ENCODE measurements around the gene CPSF2. TPM values are rescaled to one million over a fixed set of nuclear protein-coding genes. Genes with fewer than 3 reads are reported as not detected.

CPSF2 gene
- total and polyA plus RNA-seq, 2 of the 13 experiments (the other 11 are each of a cell fraction or from before 2014, with no cell fraction given): 14.3 to 67.9 TPM

DNA sequence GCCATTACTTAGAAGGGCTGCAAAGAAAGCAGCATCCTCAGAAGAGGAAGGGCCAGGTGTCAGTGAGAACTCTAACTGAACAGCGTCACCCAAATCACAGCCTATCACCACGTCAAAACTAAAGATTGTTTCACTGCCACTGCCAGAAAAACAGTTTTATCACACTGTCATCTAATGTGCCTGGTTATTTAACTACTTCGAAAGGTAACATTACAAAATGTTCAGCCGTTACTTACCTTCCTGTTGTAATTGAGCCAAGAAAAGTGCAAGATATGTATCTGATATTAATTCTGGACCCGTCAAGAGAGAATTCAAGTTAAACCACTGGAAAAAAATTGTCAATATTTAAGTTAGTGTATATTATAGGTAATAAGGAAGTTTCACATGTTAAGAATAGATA lies 33.3 kb upstream of the CPSF2 start:
- no peaks in the 10 kb centered on the region for H4K20me1 ChIP-seq (ENCODE audit: insufficient read depth, low read length)
- H3K4me3 ChIP-seq (replicated peaks in 1 of 3; ENCODE audit: insufficient read depth in 1 of 3, low read depth in 2 of 3, low read length in 3 of 3): no peak overlapping the region
- in situ Hi-C loops (cut with HindIII; ENCODE audit: extremely low pct_ligation_motif_present, low pct_unique_long_range_greater_than_20kb): no loop called here
- H2AFZ ChIP-seq (ENCODE audit: low read length): no peak overlapping the region
- H3K27ac ChIP-seq (ENCODE audit: extremely low read length, insufficient read depth, low read length): no peak overlapping the region
- no peak for FAIRE-seq
- no peaks in the 10 kb centered on the region for H3K4me1 ChIP-seq (ENCODE audit: insufficient read depth, low read length)
- CTCF ChIA-PET (ENCODE audit: low intra/inter-chr PET ratio, low total read pairs): no interaction called here
- H3K9me3 ChIP-seq (ENCODE audit: low read length): no peaks in the 10 kb centered on the region
- ATAC-seq: no peak
- DNase-seq (ENCODE audit: low spot score): no peak
- POLR2A ChIA-PET: no interaction called here
- H3K9ac ChIP-seq (ENCODE audit: insufficient read depth, low read depth, low read length): no peak overlapping the region
- TF ChIP-seq ZNF720 (CRISPR knock-in tag; IDR thresholded peaks at IDR 0.05) (no peak), MBNL3 (CRISPR knock-in tag; conservative IDR thresholded peaks at IDR 0.05) (no peak), ZKSCAN5 (CRISPR knock-in tag; IDR thresholded peaks at IDR 0.05) (no peak), SUZ12 (IDR thresholded peaks at IDR 0.05; ENCODE audit: low read depth, low read length) (no peak), ZNF205 (CRISPR knock-in tag; IDR thresholded peaks at IDR 0.05) (no peak), SETDB1 (CRISPR knock-in tag; IDR thresholded peaks at IDR 0.05; ENCODE audit: borderline replicate concordance) (no peak), NBN (conservative IDR thresholded peaks at IDR 0.05) (no peak), ZNF24 (IDR thresholded peaks at IDR 0.05) (no peak), ZNF510 (CRISPR knock-in tag; IDR thresholded peaks at IDR 0.05; ENCODE audit: low read depth) (no peak), ZFP82 (CRISPR knock-in tag; IDR thresholded peaks at IDR 0.05; ENCODE audit: borderline replicate concordance) (no peak), KDM5B (CRISPR knock-in tag; IDR thresholded peaks at IDR 0.05; ENCODE audit: borderline replicate concordance) (no peak), ZSCAN30 (CRISPR knock-in tag; IDR thresholded peaks at IDR 0.05) (no peak), ZFP36L1 (CRISPR knock-in tag; IDR thresholded peaks at IDR 0.05) (no peak), ZNF878 (CRISPR knock-in tag; IDR thresholded peaks at IDR 0.05) (no peak), JDP2 (CRISPR knock-in tag; IDR thresholded peaks at IDR 0.05; ENCODE audit: borderline replicate concordance) (no peak)
- TF ChIP-seq, protein P1, sequence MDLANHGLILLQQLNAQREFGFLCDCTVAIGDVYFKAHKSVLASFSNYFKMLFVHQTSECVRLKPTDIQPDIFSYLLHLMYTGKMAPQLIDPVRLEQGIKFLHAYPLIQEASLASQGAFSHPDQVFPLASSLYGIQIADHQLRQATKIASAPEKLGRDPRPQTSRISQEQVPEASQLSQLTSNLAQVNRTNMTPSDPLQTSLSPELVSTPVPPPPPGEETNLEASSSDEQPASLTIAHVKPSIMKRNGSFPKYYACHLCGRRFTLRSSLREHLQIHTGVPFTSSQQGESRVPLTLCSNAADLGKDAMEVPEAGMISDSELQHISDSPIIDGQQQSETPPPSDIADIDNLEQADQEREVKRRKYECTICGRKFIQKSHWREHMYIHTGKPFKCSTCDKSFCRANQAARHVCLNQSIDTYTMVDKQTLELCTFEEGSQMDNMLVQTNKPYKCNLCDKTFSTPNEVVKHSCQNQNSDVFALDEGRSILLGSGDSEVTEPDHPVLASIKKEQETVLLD (CRISPR knock-in tag; IDR thresholded peaks at IDR 0.05; ENCODE audit: low read depth): no peak
- TF ChIP-seq, protein P2, sequence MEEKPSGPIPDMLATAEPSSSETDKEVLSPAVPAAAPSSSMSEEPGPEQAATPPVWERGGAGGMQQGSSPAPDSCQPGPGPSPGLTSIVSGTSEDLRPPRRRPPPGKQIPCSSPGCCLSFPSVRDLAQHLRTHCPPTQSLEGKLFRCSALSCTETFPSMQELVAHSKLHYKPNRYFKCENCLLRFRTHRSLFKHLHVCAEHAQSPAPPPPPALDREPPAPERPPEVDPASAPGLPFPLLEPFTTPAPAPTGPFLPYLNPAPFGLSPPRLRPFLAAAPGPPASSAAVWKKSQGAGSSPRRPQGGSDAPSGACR (CRISPR knock-in tag; IDR thresholded peaks at IDR 0.05): no peak
- TF ChIP-seq, protein P3, sequence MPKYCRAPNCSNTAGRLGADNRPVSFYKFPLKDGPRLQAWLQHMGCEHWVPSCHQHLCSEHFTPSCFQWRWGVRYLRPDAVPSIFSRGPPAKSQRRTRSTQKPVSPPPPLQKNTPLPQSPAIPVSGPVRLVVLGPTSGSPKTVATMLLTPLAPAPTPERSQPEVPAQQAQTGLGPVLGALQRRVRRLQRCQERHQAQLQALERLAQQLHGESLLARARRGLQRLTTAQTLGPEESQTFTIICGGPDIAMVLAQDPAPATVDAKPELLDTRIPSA (CRISPR knock-in tag; IDR thresholded peaks at IDR 0.05; ENCODE audit: borderline replicate concordance): no peak
- TF ChIP-seq, protein P4, sequence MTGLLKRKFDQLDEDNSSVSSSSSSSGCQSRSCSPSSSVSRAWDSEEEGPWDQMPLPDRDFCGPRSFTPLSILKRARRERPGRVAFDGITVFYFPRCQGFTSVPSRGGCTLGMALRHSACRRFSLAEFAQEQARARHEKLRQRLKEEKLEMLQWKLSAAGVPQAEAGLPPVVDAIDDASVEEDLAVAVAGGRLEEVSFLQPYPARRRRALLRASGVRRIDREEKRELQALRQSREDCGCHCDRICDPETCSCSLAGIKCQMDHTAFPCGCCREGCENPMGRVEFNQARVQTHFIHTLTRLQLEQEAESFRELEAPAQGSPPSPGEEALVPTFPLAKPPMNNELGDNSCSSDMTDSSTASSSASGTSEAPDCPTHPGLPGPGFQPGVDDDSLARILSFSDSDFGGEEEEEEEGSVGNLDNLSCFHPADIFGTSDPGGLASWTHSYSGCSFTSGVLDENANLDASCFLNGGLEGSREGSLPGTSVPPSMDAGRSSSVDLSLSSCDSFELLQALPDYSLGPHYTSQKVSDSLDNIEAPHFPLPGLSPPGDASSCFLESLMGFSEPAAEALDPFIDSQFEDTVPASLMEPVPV (CRISPR knock-in tag; IDR thresholded peaks at IDR 0.05): no peak
- no peaks in the 10 kb centered on the region for H3K79me2 ChIP-seq (ENCODE audit: insufficient read depth, low read length)
- WGBS (ENCODE audit: low lambda C conversion rate): 98% methylated on average over 5 of the region's 5 CpGs
- peaks cover 1 to 5% of the 10 kb centered on the region in 2 experiments; a peak in 3 of 5 replicates for H3K36me3 ChIP-seq (replicated peaks in 1 of 2; ENCODE audit: control insufficient read depth in 1 of 2, insufficient read depth in 2 of 2, low read length in 2 of 2)
- intact Hi-C loops (cut with micrococcal nuclease; ENCODE audit: unreplicated experiment): no loop called here
- no peak overlapping the region for H3K4me2 ChIP-seq (ENCODE audit: low read depth, low read length)
- no TSS peak for BruUV-seq (replicated peaks)
- no peaks in the 10 kb centered on the region for H3K27me3 ChIP-seq (ENCODE audit: control insufficient read depth in 1 of 2, insufficient read depth in 2 of 2, low read length in 2 of 2)
